NCI-H2107 treated with DMSO at 0.1 percent for 48 hours (cell line): ENCODE measurements around the gene SLCO2A1.
A peak's percentile ranks its signal among the peaks of the same experiment; 100 is the strongest.

ENCODE experiments used
- DNase-seq: peaks from one replicate; lab custom pipeline; 2025; ENCODE audit not compliant: unreplicated experiment; lab: John Stamatoyannopoulos, UW

Gene SLCO2A1

GRCh38 chr3:133983576-133984560, 45.9 kb downstream of the SLCO2A1 start:
- no peak for DNase-seq

GRCh38 chr3:133983126-133983525, 46.6 kb downstream of the SLCO2A1 start:
- DNase-seq, result no peak

GRCh38 chr3:133980550-133980949, 49.2 kb downstream of the SLCO2A1 start:
- no peak for DNase-seq

- DNase-seq, result no peak
Observed at GRCh38 chr3:133980035-133980434, 49.7 kb downstream of the SLCO2A1 start.

- no peak for DNase-seq
Observed at GRCh38 chr3:133979553-133979952, 50.2 kb downstream of the SLCO2A1 start.

- DNase-seq, result no peak
Observed at GRCh38 chr3:133977568-133977967, 52.2 kb downstream of the SLCO2A1 start.

- no peak for DNase-seq
Observed at GRCh38 chr3:133973249-133973980, 56.3 kb downstream of the SLCO2A1 start.

- no peak for DNase-seq
Observed at GRCh38 chr3:133972156-133972555, 57.6 kb downstream of the SLCO2A1 start.

- no peak for DNase-seq
Observed at GRCh38 chr3:133970916-133971315, 58.8 kb downstream of the SLCO2A1 start.

GRCh38 chr3:133970339-133970738, 59.4 kb downstream of the SLCO2A1 start:
- DNase-seq, result no peak

GRCh38 chr3:133967992-133968892, 61.5 kb downstream of the SLCO2A1 start:
- DNase-seq, result no peak

GRCh38 chr3:133966954-133967353, 62.8 kb downstream of the SLCO2A1 start:
- DNase-seq, result no peak

GRCh38 chr3:133965906-133966305, 63.8 kb downstream of the SLCO2A1 start:
- no peak for DNase-seq

- no peak for DNase-seq
Observed at GRCh38 chr3:133965013-133965570, 64.6 kb downstream of the SLCO2A1 start.

- peak; percentile 6 for DNase-seq
Observed at GRCh38 chr3:133964547-133964946, 65.2 kb downstream of the SLCO2A1 start.

GRCh38 chr3:133963657-133964396, 65.9 kb downstream of the SLCO2A1 start:
- no peak for DNase-seq

- no peak for DNase-seq
Observed at GRCh38 chr3:133962849-133963248, 66.9 kb downstream of the SLCO2A1 start.

- no peak for DNase-seq
Observed at GRCh38 chr3:133958071-133958805, 71.5 kb downstream of the SLCO2A1 start.

GRCh38 chr3:133956982-133957381, 72.7 kb downstream of the SLCO2A1 start:
- DNase-seq, result no peak
